ENCODE results near the gene TEX26.

- no peak for TF ChIP-seq CTCF (IDR thresholded peaks at IDR 0.05; ENCODE audit: low read depth, low read length)
- TF ChIP-seq, protein P1, sequence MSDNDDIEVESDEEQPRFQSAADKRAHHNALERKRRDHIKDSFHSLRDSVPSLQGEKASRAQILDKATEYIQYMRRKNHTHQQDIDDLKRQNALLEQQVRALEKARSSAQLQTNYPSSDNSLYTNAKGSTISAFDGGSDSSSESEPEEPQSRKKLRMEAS (IDR thresholded peaks at IDR 0.05; ENCODE audit: low read depth, low read length), result no peak
These were observed 76.1 kb downstream of the TEX26 start for GRCh38 chr13:31008400-31009115.
